ENCODE data around the gene THADA.

THADA gene

DNA sequence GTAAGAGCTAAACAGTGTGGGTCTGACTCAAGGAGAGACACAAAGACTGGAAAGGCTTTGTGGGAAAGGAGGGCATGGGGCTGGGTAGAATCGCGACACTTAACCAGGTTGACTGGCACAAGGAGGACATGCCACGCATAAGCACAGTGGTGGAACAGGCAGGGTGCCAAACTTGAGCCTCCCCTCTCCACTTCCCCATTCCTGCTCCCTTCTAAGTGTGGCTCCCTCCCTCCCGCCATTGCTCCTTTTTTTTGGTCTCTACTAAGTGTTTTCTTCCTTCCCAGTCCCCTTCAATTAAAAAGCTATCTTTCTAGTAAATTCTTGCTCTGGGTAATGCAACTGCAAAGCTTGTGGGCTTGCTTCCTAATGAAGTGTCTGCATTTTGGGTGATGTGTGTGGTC lies 329.1 kb downstream of the THADA start:
- no peak overlapping the region for H2AFZ ChIP-seq (ENCODE audit: low read depth, low read length, severe bottlenecking)
- H3F3A ChIP-seq (ENCODE audit: insufficient read depth) = no peaks in the 10 kb centered on the region
- no peak overlapping the region for H3K4me3 ChIP-seq (ENCODE audit: insufficient read depth, low read length, poor library complexity, severe bottlenecking)
- H3K79me2 ChIP-seq (ENCODE audit: insufficient read depth, low read length) = no peaks in the 10 kb centered on the region
- no peaks in the 10 kb centered on the region for H3K27me3 ChIP-seq (ENCODE audit: low read length)
- TF ChIP-seq EZH2phosphoT487 (conservative IDR thresholded peaks at IDR 0.05; ENCODE audit: low read length) = no peak
- TF ChIP-seq, protein P1, sequence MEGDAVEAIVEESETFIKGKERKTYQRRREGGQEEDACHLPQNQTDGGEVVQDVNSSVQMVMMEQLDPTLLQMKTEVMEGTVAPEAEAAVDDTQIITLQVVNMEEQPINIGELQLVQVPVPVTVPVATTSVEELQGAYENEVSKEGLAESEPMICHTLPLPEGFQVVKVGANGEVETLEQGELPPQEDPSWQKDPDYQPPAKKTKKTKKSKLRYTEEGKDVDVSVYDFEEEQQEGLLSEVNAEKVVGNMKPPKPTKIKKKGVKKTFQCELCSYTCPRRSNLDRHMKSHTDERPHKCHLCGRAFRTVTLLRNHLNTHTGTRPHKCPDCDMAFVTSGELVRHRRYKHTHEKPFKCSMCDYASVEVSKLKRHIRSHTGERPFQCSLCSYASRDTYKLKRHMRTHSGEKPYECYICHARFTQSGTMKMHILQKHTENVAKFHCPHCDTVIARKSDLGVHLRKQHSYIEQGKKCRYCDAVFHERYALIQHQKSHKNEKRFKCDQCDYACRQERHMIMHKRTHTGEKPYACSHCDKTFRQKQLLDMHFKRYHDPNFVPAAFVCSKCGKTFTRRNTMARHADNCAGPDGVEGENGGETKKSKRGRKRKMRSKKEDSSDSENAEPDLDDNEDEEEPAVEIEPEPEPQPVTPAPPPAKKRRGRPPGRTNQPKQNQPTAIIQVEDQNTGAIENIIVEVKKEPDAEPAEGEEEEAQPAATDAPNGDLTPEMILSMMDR (IDR thresholded peaks at IDR 0.05; ENCODE audit: insufficient read depth, low read length, poor library complexity, severe bottlenecking) = no peak
- no peaks in the 10 kb centered on the region for H3K9me2 ChIP-seq (replicated peaks; ENCODE audit: insufficient read depth, low read length)
- no peaks in the 10 kb centered on the region for H4K20me1 ChIP-seq (ENCODE audit: low read depth, low read length)
- H3K4me2 ChIP-seq (ENCODE audit: low read depth, low read length, poor library complexity, severe bottlenecking) = no peak overlapping the region
- no peak overlapping the region for H3K9ac ChIP-seq (ENCODE audit: low read length)
- H3K27ac ChIP-seq (ENCODE audit: low read depth, low read length) = no peak overlapping the region
- H3K36me3 ChIP-seq (ENCODE audit: low read length) = no peaks in the 10 kb centered on the region
- no peaks in the 10 kb centered on the region for H3K9me3 ChIP-seq (ENCODE audit: insufficient read depth, low read length)

DNA sequence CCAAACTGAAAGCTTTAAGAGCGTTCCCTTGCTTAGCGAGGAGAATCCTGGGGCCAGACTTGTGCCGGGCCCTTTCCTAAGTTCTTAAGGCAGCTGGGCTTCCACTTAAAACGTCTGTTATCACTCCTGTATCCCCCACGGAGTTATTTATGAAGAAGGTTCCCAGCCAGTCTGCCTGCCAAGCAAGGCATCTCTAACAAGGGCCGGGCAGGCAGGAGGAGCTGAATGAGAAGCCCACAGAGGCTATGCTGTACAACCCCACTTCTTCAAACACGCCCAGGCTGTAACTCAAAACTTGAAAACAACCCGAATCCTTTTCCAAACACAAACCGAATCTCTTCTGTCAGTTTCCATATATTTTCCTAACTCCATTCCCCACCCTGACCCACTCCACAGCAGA lies 330.4 kb downstream of the THADA start:
- H3K36me3 ChIP-seq (ENCODE audit: low read length) = no peaks in the 10 kb centered on the region
- no peak overlapping the region for H2AFZ ChIP-seq (ENCODE audit: low read depth, low read length, severe bottlenecking)
- no peaks in the 10 kb centered on the region for H4K20me1 ChIP-seq (ENCODE audit: low read depth, low read length)
- no peaks in the 10 kb centered on the region for H3K79me2 ChIP-seq (ENCODE audit: insufficient read depth, low read length)
- no peak for TF ChIP-seq EZH2phosphoT487 (conservative IDR thresholded peaks at IDR 0.05; ENCODE audit: low read length)
- TF ChIP-seq, protein P1 (IDR thresholded peaks at IDR 0.05; ENCODE audit: insufficient read depth, low read length, poor library complexity, severe bottlenecking) = no peak
- H3K9me3 ChIP-seq (ENCODE audit: insufficient read depth, low read length) = no peaks in the 10 kb centered on the region
- H3K27ac ChIP-seq (ENCODE audit: low read depth, low read length) = no peak overlapping the region
- H3K9me2 ChIP-seq (replicated peaks; ENCODE audit: insufficient read depth, low read length) = no peaks in the 10 kb centered on the region
- H3K9ac ChIP-seq (ENCODE audit: low read length) = no peak overlapping the region
- no peak overlapping the region for H3K4me3 ChIP-seq (ENCODE audit: insufficient read depth, low read length, poor library complexity, severe bottlenecking)
- H3K4me2 ChIP-seq (ENCODE audit: low read depth, low read length, poor library complexity, severe bottlenecking) = no peak overlapping the region
- no peaks in the 10 kb centered on the region for H3F3A ChIP-seq (ENCODE audit: insufficient read depth)
- no peaks in the 10 kb centered on the region for H3K27me3 ChIP-seq (ENCODE audit: low read length)

DNA sequence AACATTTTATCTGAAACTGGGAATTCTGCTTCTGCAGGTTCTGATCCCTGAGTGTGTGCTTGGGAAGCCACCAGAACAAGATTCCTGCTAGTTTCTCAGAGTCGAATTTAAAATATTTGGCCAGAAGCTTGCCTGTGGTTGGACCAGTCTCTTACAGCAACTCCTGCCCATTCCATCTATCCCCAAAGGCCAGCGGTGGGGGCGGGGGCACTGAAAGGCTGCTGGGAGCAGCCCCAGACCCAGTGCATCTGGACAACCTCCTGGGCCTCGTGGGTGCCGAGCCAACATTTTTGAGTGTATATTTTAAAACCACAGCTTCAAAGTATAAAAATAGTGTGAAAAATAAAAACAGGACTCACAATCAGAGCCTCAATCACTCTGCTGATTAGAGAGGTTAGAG lies 330.8 kb downstream of the THADA start:
- Histone ChIP-seq H3K9ac (ENCODE audit: low read length) (no peak overlapping the region), H2AFZ (ENCODE audit: low read depth, low read length, severe bottlenecking) (no peak overlapping the region), H3K27me3 (ENCODE audit: low read length) (no peaks in the 10 kb centered on the region), H3K4me2 (ENCODE audit: low read depth, low read length, poor library complexity, severe bottlenecking) (no peak overlapping the region), H3K9me3 (ENCODE audit: insufficient read depth, low read length) (no peaks in the 10 kb centered on the region), H3K79me2 (ENCODE audit: insufficient read depth, low read length) (no peaks in the 10 kb centered on the region), H4K20me1 (ENCODE audit: low read depth, low read length) (no peaks in the 10 kb centered on the region), H3K27ac (ENCODE audit: low read depth, low read length) (no peak overlapping the region), H3K9me2 (replicated peaks; ENCODE audit: insufficient read depth, low read length) (no peaks in the 10 kb centered on the region), H3K36me3 (ENCODE audit: low read length) (no peaks in the 10 kb centered on the region), H3F3A (ENCODE audit: insufficient read depth) (no peaks in the 10 kb centered on the region), H3K4me3 (ENCODE audit: insufficient read depth, low read length, poor library complexity, severe bottlenecking) (no peak overlapping the region)
- no peak for TF ChIP-seq EZH2phosphoT487 (conservative IDR thresholded peaks at IDR 0.05; ENCODE audit: low read length)
- TF ChIP-seq, protein P1 (IDR thresholded peaks at IDR 0.05; ENCODE audit: insufficient read depth, low read length, poor library complexity, severe bottlenecking) = no peak
